GM19328 (cell line): ENCODE measurements around the gene SEC24D.

ENCODE experiments used
- ATAC-seq: cut with Tn5 transposase; IDR thresholded peaks from one replicate; pipeline ENCODE4 v1.9.1; 2021; ENCODE audit warnings: mild to moderate bottlenecking, moderate library complexity; ENCODE audit not compliant: unreplicated experiment

Gene SEC24D

DNA sequence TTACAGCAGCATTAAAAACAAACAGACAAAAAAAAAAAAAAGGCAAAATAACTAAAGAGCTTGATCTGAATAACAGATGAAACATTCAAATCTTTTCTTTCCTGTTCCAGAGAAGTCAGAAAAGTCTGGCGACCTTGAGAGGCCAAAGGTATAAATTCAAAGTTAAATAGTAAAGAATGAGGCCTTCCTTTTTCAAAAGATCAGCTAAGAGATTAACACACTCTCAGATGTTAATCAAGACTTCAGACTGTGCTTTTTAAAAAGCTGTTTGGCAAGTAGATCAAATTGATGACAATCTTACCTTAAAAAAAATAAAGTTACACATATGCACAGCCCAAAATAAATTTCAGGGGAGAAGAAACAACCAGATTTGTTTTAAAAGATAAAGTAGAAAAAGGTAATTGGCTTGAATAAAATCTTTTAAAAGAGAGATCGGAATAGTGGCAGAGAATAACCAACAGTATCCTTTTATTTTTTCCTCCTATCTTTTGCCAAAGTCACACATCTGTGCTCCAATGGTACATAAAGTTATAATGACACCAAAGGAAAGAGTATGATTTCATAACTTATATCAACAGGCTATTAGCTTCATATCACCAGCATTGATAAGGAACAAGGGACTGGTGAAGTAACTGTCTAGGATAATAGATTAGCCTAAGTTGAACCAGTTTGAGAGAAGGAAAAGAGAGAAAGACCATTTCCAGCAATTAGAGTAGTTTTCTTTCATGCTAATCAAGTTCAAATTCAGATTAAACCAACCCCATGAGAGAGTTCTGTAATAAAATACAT lies 80.3 kb downstream of the SEC24D start:
- ATAC-seq: no peak

- no peak for ATAC-seq
Observed at GRCh38 chr4:118754890-118755289, 81.0 kb downstream of the SEC24D start.

- ATAC-seq: no peak
Observed at GRCh38 chr4:118753685-118754084, 82.2 kb downstream of the SEC24D start.

GRCh38 chr4:118753096-118753495 lies 82.8 kb downstream of the SEC24D start:
- no peak for ATAC-seq

- ATAC-seq: no peak
Observed at GRCh38 chr4:118752551-118752950, 83.4 kb downstream of the SEC24D start.

DNA sequence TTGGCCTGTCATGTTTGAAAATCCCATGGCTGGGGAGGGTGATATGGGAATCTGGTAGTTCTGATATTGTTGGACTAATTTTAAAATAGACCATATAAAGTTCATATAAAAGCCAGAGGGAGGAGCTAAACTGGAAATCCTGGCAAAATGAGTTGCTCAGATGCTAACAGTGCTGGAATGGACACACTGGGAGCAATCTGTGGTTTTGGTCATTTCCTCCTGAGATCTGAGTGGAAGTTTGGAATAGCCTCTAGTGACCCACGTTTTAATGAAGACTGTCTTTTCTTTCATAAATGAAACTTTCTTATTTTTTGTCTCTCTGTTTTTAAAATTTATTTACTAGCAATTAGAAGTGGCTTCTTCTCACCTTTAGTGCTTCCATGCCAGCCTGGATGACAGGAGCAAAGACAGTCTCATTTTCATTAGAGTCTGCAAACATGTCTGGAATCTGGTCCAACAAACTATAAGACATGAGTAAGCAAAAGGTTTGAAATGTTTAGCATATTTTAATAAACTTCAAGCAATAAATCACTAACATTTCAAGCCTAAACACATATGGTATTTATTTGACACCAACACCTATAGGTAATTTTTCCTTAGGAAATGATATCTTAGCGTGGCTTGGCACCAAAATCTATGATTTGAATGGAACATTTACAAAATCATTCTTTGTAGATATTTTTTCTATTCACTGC lies 84.2 kb downstream of the SEC24D start:
- no peak for ATAC-seq

DNA sequence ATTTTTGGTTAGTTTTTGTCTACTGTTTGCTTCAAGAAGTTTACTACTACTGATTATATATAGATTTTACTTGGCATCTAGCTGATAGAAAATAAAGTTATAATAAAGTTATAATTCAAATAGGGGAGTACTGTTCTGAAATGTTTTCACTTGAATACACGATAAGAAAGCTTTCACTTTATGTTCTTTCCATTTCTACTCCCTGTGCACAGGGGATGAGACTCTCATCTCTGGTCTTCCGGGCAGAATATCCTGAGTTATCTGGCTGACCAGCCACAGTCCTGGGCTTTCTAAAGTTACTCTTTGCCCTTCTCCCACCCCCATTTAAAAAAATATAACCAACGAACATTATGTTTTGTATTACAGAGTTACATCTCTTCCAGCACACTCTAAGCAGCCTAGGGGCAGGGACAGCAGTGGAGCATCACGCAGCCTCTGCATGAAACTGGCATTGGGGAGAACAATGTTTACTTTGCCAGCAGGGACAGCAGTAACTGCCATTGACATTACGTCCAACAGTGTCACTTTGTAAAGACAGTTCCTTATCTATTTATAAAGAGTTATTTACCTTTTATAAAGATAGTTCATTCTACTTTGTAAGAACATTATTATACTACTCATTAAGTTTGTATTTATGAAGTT lies 86.5 kb downstream of the SEC24D start:
- no peak for ATAC-seq

DNA sequence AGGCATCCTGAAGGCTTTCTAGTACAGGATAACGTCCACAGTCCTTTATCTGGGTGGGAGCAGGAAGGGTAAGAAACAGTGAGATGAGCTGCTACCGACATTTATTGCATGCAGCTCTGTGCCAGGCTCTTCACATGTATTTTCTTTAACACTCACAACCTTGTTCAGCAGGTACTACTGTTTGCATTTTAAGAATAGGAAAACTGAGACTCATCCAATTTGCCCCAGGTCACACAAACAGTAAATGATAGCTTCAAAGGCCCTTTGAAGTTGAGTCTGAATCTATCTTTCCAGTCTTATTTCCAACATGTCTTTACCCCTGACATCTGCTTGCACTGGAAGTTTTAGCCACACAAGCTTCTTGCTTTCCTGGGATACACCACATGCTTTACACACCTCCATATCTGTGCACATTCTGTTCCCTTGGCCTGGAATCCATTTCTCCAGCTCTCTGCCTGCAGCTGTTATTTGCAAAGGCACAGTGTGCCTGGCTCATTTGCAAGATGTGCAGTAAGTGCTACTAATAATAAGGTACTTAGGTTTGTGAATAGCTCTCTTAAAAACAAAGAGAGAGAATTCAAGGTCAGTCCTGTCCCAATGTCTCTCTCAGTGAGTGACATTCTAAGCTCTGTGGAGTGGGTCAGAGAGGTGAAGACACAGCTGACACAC lies 89.5 kb downstream of the SEC24D start:
- no peak for ATAC-seq

GRCh38 chr4:118745357-118745756 lies 90.6 kb downstream of the SEC24D start:
- ATAC-seq: no peak

DNA sequence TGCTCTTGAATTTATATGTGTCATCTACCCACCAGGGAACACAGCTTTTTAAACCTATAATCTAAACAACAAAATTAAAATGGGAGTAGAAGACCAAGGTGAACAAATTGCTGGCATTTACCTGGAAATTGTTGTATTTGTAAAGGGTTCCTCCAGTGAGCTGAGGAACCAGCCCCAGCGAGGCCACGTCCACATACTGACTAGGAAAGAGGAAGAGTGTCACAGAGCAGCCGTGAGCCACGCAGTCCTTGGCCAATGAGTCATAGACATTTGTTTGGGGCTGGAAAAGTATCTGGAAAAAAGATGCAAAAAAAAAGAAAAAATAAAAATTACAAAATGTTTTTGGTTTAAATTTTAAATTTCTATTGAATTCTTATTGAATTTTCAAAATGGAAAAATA lies 92.1 kb downstream of the SEC24D start:
- no peak for ATAC-seq

- ATAC-seq: no peak
Observed at GRCh38 chr4:118742050-118742449, 93.9 kb downstream of the SEC24D start.

GRCh38 chr4:118741301-118741855 lies 94.5 kb downstream of the SEC24D start:
- ATAC-seq: no peak

DNA sequence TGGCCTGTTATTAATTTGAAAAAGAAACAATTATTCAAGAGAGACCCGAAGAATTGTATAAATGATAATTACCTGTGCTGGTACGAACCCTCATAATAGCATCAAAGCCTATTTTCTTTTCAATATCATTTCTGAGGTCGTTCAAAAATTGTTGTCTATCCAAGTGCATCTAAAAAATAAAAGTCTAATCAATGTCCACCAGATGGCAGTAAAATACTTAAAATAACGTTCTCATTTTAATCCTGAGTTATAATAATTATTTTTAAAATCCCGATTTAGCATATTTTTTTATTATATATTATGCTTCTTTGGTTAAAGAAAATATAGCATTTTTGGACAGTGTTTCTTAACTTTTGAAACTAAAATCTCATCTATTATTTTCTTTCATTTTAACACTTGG lies 95.1 kb downstream of the SEC24D start:
- no peak for ATAC-seq

DNA sequence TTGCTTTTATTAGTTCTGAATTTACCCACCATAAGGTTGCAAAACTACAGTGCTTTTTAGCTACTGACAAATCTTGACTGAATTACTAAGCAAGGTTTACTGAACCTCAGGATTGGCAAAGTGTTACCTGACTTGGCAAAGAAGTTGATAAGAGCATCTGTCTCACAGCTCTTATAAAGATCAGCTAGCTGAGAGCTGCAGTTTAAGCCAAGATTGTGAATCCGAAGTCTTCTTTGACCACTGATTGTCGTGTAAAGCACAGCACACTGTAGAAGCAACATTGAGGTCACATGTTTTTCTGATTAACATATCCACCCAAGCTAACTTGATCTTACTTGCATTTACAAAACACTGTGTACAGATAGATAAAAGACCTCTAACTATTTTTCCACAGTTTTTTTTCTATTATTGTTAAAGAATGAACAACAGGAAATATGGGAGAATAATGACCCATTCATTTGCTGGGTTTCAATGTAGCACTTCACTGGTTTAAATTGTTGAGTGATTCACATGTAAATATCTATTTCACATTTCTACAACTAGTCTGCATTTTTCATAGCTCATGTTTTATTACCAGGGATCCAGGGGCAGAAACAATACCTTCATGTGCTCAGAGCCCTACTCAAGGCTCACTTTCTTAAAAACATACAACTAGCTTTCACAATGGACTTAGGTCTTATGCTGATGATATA lies 96.8 kb downstream of the SEC24D start:
- ATAC-seq: no peak

DNA sequence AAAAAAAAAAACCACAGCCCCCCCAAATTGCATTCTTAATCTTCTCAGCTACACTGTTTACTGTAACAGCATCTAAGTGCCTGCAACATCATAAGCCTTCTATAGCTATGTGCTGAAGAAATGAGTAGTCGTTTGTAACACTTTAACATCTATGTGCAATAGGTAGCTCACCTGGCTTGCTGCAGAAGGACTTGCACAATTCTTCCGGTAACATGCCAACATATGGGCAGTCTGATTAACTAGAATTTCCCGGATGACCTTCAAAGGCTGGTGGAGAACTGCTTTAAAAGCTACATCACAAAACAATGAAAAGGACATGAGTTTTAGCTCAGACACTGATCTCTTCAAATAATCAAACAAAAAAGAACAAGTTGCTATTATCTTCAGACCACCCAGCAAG lies 97.8 kb downstream of the SEC24D start:
- ATAC-seq: no peak

- ATAC-seq: no peak
Observed at GRCh38 chr4:118736900-118737299, 99.0 kb downstream of the SEC24D start.

DNA sequence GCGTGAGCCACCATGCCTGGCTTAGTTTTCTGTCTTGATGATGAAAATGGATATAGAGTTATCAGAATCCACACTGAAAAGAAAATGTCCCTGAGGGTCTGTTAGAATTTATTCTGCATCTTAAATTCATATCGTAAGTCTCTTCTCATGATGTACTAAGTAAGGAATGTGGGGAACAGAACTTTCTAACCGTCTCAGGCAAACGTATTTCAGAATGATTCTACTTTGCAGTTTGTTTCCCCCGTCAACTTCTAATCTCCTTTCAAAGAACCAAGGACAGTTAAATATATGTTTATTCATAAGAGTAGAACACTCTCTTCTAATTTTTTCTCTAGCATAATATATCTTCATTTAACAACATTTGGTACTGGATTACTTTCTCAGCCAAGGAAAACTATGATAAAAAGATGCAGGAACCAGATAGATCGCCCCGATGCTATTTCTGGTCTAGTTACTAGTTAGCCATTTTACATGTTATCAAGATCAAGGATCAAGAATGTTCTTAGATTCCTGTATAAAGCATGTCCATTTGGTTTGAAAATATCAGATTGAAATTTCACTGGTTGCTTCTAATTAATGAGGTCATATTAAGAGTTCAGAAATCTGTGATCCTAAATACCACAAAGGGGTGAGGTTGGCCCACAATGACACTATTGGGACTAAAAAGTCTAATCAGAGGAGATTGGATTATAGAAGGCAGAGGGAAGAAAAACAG lies 101.3 kb downstream of the SEC24D start:
- no peak for ATAC-seq

- ATAC-seq: no peak
Observed at GRCh38 chr4:118732591-118733330, 103.2 kb downstream of the SEC24D start.

GRCh38 chr4:118730683-118731082 lies 105.2 kb downstream of the SEC24D start:
- ATAC-seq: no peak
